ENCODE data around the gene RNLS.

GRCh38 chr10:88232029-88232895, 350.9 kb downstream of the RNLS start:
- TF ChIP-seq CTCF (IDR thresholded peaks at IDR 0.05; ENCODE audit: low read depth, low read length) (no peak), EZH2phosphoT487 (IDR thresholded peaks at IDR 0.05; ENCODE audit: low read depth) (no peak)
